Kidney (tissue), 14 donors: Measurements from ENCODE around the gene BEST3. TPM values are rescaled to one million over a fixed set of nuclear protein-coding genes. Genes with fewer than 3 reads are reported as not detected.
A peak's percentile ranks its signal among the peaks of the same experiment; 100 is the strongest.

ENCODE experiments used
- DNase-seq, 5 donors: peaks; one replicate each; pipeline ENCODE4 v3.0.0-alpha.2; 2013 to 2020
- FAIRE-seq: peaks from 2 replicates; lab custom pipeline; 2012; peaks lifted over from hg19 to GRCh38; lab: Jason Lieb, UNC
- H3K27ac ChIP-seq, 2 donors: one replicate each; pipeline ENCODE4 v1.7.0; 2013; ENCODE audit warnings: low read depth in 2 of 2, low read length in 2 of 2, inconsistent platforms in 1 of 2
- H3K27me3 ChIP-seq: one replicate; pipeline ENCODE4 v1.7.1; 2013; ENCODE audit warnings: low read length, inconsistent platforms; ENCODE audit not compliant: control insufficient read depth, insufficient read depth
- H3K36me3 ChIP-seq, 3 donors: one replicate each; pipeline versions ENCODE4 v1.7.0 to v1.7.1; 2013; ENCODE audit warnings: low read length in 3 of 3, control low read depth in 1 of 3, inconsistent platforms in 1 of 3; ENCODE audit not compliant: insufficient read depth in 3 of 3, control insufficient read depth in 2 of 3
- H3K4me1 ChIP-seq, 3 donors: one replicate each; pipeline versions ENCODE4 v1.7.0 to v1.7.1; 2013; ENCODE audit warnings: low read length in 3 of 3, inconsistent platforms in 1 of 3, low read depth in 1 of 3; ENCODE audit not compliant: control insufficient read depth in 2 of 3, insufficient read depth in 2 of 3
- H3K4me3 ChIP-seq, 3 donors: one replicate each; pipeline versions ENCODE4 v1.7.0 to v1.8.1; 2013; ENCODE audit warnings: low read length in 3 of 3, control low read depth in 1 of 3, inconsistent platforms in 1 of 3
- H3K9ac ChIP-seq, 3 donors: one replicate each; pipeline versions ENCODE4 v1.7.0 to v1.7.1; 2013; ENCODE audit warnings: low read length in 3 of 3, control low read depth in 1 of 3, inconsistent platforms in 1 of 3
- H3K9me3 ChIP-seq, 3 donors: one replicate each; pipeline versions ENCODE4 v1.7.0 to v1.7.1; 2013; ENCODE audit warnings: low read length in 3 of 3, control low read depth in 1 of 3, inconsistent platforms in 1 of 3; ENCODE audit not compliant: control insufficient read depth in 2 of 3, insufficient read depth in 1 of 3
- intact Hi-C: fragments of 100-400 bp; cut with DNase I; formaldehyde crosslinking; loops from one replicate; pipeline ENCODE4 v1.11.1; 2022
- polyA plus RNA-seq: library from polyadenylated mRNA; stranded (reverse); fragments of 350-450 nt; fragmentation: Illumina TruSeq; extraction: RNeasy Lipid Tissue Mini Kit (QIAGEN cat#74804); gene quantifications from one replicate; pipeline ENCODE4 v1.2.3, GENCODE V29; 2014; ENCODE audit warnings: low read depth, low replicate concordance; ENCODE audit not compliant: insufficient read depth
- total RNA-seq: library from RNA; stranded (reverse); fragmentation: NEBNext Ultra II Directional; extraction: Animal tissue kit (Norgen Biotek cat#: 25700); gene quantifications from one replicate; pipeline ENCODE4 v1.2.1, GENCODE V29; 2021
- TF ChIP-seq, protein P1 (sequence below): IDR thresholded peaks from 3 replicates; pipeline ENCODE4 v1.5.1; 2012; ENCODE audit warnings: mild to moderate bottlenecking, moderate library complexity, borderline replicate concordance; ENCODE audit not compliant: insufficient read depth; ENCODE audit errors: extremely low read depth
- donor health status: control.
- donor health status: control.
- donor health status: control.
- donor health status: control.
- donor health status: control.
- donor health status: DM: yes; HTN: yes; CAD: no.
- donor health status: Normal renal cell carcinoma (clear cell type).

Gene BEST3
- total and polyA plus RNA-seq, 2 donors from 2014 or later, result 0.57 to 0.82 TPM

DNA sequence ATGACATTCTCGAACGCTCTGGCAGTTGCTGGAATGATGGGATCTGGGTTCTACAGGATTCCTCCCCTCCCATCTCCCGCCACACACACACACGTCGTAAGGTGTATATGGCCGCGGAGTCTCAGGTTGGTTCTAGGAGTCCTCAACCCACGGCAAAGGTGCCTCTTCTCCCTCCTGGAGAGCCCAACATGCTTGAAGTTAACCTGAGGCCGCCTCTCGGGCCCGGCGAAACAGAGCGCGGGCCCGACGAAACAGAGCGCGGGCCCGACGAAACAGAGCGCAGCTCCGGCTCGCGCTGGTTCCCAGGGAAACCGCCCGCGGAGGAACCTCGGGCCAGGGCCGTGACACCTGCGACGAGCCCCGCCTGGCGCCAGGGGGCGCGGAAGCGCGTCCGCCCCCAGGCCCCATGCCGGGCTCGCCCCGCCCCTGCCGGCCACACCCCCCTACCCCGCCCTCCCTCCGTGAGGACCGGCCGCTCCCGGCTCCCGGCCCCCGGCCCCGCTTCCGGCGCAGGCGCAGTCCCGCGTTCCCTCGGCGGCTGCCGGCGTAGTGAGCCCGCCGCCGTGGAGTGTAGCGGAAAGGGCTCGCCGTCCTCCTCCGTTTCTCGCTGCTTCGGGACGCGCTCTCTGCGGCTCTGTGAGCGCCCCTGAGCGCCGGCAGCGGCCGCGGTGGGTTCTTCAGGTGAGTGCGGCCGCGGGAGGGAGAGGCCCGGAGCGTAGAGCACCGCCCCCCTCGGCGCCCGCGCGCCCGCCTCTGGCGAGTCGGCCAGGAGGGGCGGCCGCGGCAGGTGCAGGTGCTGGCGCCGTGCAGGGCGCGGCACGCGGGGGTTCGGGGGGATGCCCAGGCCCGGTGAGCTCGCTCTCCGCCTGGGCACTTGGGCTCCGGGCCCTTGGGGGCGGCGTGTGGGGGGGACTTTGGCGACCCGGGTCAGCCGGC is 39.5 kb upstream of the BEST3 start, which contains the start of gene RAB3IP:
RAB3IP (plus strand) TSS at position 510 of the 936 bp plus-strand sequence. CDS start 16,549 bp downstream, outside the sequence.
- Histone ChIP-seq H3K4me3 (peak within 1 kb of the TSS; percentile 78 to 96 (median 86)), H3K9me3 (no peaks in the 10 kb centered on the region), H3K36me3 (no peaks in the 10 kb centered on the region), H3K27me3 (no peaks in the 10 kb centered on the region), H3K9ac (peak within 1 kb of the TSS; percentile 4 to 86 (median 74)), H3K4me1 (peaks cover 0 to 4% (median 0%) of the 10 kb centered on the region in 3 donors), H3K27ac (peak within 1 kb of the TSS; percentile 92 to 97)
- TF ChIP-seq, protein P1, sequence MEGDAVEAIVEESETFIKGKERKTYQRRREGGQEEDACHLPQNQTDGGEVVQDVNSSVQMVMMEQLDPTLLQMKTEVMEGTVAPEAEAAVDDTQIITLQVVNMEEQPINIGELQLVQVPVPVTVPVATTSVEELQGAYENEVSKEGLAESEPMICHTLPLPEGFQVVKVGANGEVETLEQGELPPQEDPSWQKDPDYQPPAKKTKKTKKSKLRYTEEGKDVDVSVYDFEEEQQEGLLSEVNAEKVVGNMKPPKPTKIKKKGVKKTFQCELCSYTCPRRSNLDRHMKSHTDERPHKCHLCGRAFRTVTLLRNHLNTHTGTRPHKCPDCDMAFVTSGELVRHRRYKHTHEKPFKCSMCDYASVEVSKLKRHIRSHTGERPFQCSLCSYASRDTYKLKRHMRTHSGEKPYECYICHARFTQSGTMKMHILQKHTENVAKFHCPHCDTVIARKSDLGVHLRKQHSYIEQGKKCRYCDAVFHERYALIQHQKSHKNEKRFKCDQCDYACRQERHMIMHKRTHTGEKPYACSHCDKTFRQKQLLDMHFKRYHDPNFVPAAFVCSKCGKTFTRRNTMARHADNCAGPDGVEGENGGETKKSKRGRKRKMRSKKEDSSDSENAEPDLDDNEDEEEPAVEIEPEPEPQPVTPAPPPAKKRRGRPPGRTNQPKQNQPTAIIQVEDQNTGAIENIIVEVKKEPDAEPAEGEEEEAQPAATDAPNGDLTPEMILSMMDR, result peak; percentile 47
- DNase-seq, result peak; percentile 94 to 97 (median 95)
- FAIRE-seq, result no peak
- intact Hi-C loops, result no loop called here

DNA sequence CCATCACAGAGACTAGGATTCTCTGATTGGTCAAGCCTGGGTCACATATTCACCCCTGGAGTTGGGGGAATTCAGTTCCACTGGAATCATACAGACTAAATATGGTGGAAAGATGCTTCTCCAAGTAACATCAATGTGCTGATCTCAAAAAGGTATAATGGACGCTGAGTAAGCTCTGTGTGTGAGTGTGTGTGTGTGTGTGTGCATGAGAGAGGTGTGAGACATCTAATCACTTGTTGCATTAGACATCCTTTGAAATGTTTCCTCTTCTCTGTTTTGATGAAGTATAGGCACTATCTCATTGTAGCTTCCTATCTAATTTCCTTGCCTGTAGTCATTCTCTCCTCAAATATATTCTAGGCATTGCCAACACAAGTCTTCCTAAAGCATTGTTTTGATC is 34.5 kb upstream of the BEST3 start:
- Histone ChIP-seq H3K4me1 (no peaks in the 10 kb centered on the region), H3K9ac (no peak overlapping the region), H3K36me3 (no peaks in the 10 kb centered on the region), H3K27ac (no peak overlapping the region), H3K27me3 (no peaks in the 10 kb centered on the region), H3K9me3 (no peaks in the 10 kb centered on the region), H3K4me3 (no peak overlapping the region)
- DNase-seq (no peak), FAIRE-seq (no peak)
- TF ChIP-seq, protein P1, result no peak
- intact Hi-C loops, result no loop called here

DNA sequence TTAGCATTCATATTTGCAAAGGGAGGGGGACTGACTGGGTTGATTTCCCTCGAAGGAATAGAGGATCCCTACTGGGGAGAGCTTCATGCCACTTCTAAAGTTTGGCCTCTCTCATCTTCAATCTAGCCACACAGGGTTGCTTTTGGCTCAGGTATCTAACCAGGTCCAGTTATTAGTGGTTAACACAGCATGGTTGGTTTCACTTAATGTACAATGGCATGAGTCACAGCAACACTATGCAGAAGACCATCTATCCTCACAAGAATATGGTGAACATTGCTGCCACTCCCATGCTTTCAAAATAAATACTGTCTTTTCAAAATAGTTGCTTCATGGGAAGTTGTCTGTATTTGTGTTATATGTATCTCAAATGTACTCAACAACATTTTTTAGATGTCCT is 33.0 kb upstream of the BEST3 start:
- H3K9me3 ChIP-seq, result no peaks in the 10 kb centered on the region
- FAIRE-seq, result no peak
- TF ChIP-seq, protein P1, result no peak
- H3K4me1 ChIP-seq, result no peaks in the 10 kb centered on the region
- no peak overlapping the region for H3K27ac ChIP-seq
- H3K36me3 ChIP-seq, result no peaks in the 10 kb centered on the region
- no peak overlapping the region for H3K9ac ChIP-seq
- intact Hi-C loops, result no loop called here
- H3K4me3 ChIP-seq, result no peak overlapping the region
- H3K27me3 ChIP-seq, result no peaks in the 10 kb centered on the region
- DNase-seq, result no peak
